Embryonic facial prominence (tissue), 1 donor: ENCODE results near the gene ZP1.

ENCODE experiments used
- DNase-seq: peaks from one replicate; pipeline ENCODE4 v3.0.0-alpha.2; 2016; ENCODE audit errors: extremely low spot score

ZP1 gene

DNA sequence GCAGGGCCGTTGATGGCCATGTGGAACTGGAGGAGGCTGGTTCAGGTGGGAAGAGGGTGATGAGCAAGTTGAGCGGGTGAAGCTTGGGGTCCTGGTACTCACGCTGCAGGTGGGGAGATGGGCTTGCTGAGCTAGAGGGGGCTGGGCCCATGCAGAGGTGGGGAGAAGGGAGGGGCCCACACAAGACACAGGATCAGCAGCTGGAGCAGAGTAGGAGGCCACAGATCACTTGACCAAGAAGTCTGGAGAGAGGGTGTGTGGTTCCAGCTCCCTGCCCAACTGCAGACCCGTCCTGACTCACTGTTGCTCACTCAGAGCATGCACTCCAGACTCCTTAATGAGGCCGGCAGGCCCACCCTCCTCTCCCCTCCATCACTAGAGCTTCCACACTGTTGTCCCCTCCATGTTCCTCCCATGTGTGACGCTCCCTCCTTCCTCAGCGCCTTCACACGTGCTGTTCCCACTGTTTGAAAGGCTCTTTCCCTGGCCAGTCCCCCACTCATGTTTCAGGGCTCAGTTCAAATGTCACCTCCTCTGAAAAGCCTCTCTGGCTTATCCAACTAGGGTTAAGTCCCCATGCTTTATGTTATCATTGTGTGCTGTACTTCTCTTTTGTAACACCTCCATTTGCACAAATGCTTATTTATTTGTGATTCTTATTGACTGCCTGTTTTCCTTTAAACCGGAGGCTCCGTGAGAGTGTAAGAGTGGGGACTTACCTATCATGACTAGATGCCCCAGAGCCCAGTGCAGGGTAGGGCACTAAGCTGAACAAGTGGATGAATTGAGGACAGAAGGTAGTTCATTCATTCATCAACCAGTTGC lies 23.1 kb upstream of the ZP1 start:
- DNase-seq: no peak

DNA sequence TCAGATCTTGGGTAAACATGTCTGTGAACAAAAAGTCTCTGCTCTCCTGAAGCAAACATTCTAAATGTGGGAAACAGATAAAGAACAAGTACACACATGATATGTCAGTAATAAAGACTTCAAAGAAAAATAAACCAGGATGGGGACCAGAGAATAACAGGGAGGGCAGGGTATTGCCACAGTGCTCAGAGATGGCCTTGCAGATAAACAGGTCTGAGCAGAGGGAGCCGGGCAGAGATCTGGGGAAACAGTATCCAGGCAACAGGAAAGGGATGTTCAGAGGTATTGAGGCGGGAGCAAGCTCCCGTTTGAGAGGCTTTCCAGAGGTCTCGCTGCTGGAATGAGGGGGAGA lies 22.5 kb upstream of the ZP1 start:
- DNase-seq: no peak

DNA sequence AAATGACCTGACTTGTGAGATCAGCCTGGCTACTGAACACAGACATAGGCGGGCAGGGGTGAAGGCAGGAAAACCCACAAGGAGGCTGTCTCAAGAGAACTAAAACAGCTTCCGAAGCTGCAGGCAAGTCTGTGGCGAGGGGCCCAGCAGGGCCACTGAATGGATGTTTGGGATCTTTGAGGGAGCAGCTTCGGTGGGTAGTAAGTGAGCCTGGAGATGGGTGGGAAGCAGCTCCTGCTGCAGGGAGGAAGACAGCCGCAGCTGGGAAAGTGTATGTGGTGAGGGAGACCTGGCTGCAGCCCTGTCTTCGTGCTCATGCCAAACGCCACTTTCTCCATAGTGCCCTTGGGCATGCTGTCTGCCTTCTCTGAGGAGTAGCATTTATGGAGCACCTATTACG lies 22.0 kb upstream of the ZP1 start:
- DNase-seq: no peak

DNA sequence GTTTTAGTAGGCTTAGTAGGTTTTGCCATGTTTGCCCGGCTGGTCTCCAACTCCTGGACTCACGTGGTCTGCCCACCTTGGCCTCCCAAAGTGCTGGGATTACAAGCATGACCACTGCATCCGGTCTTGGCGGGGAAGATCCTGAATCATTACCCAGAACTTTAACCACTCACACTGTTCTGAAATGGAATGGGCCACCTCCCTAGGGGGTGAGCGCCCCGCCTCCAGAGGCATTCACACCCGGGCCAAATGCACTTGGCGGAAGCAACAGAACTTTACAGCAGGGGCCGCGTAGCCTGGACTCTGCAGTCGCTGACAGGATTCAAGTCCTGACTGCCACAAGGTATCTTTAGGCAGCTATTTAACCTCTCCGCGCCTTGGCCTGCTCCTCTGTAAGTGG lies 20.1 kb upstream of the ZP1 start:
- no peak for DNase-seq

DNA sequence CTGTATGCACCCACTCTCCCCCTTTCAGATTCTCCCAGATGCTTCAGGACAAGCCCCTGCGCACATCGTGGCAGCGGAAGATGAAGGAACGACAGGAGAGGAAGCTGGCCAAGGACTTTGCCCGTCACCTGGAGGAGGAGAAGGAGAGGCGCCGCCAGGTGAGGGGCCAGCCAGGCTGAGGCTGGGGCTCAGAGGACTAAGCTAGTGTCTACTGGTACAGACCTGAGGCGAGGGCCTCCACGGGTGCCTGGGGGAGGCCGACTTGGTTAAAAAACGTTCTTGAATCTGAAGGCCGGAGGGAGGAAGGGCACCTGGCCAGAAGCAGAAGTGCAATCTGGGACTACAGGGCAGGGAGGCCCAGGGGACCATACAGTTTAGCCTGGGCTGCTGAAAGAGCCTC lies 19.4 kb upstream of the ZP1 start:
- DNase-seq: no peak

DNA sequence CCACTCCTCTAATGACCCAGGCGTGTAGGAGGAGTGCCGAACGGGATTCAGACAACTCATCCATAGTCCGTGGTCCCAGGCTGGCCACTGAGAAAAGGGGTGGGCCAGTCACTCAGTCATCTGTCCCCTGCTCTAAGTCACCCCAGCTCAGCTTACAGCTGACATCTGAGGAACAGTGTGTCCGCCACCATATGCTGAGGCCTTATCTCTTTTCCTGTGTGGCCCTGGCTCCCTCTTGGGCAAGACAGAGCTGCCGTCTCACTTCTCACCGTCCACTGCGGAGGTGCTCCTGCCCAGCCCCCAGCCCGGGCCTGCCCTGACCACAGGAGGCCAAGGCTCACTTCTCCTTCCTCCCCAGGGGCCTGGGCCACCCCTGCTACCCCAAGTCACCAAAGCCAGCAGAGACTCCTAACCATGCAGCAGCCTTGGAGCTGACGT lies 18.6 kb upstream of the ZP1 start:
- DNase-seq: no peak

DNA sequence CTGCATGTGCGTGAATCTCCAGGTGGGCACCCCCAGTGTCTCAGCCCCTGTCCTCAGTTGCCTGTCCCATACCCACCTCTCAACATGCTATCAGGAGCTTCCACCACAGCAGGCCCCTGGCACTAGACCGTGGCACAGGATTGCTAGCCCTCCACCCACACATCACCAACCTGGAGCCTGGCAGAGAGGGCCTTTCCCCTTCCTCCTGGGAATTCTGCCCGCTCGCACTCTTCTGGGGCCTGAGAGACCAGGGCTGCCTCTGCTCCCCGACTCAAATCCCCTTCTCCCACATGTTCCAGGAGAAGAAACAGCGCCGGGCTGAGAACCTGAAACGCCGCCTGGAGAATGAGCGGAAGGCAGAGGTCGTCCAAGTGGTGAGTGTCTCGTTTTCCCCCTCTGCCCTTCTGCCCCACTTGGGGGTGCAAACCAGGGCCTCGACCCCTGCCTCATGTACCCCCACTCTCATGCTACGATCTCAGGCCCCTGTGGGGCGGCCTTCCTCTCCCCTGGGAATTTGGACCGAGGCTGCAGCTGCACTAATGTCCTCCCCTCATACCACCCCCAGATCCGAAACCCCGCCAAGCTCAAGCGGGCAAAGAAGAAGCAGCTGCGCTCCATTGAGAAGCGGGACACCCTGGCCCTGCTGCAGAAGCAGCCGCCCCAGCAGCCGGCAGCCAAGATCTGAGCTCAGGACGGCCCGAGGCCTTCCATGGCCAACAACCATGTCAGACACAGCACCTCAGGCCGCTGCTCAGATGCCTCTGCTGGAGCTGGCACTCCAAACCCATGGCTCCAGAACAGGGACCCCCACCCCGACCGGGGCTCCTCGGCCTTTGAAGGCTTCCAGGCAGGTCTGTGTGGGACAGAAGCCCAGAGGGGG lies 17.5 kb upstream of the ZP1 start:
- no peak for DNase-seq

DNA sequence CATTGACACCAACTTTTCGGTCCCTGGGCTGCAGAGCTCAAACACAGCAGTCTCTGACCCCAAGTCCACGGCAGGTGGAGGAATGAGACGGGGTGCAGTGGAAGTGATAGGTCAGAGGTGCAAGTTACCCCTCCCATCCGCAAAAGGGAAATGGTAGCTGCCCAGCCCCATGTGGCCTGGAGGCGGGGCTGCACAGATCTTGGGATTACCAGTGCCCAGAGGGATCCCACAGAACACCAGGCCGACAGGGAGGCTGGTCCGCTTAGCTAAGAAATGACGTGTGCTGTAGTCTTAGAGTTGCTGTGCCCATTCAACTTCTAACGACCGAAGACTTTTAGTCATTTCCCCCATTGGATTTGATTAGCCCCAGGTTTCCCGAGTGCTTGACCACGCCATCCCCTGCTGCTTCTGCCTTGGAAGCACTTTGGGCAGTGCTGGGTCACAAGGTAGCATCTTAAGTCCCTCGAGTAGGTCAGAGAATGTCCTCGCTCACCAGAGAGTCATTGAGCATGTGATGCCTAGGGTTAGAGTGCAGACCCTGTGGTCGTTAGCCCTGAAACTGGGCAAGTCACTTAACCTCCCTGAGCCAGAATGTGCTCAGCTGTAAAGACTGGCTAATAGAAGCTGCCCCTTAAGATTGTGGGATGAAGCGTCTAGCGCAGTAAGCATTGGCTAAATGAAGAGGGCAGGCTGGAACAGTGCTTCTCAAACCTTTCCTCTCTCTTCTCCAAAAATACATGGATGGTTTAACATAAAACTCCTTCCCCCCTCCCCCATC lies 15.8 kb upstream of the ZP1 start:
- no peak for DNase-seq

DNA sequence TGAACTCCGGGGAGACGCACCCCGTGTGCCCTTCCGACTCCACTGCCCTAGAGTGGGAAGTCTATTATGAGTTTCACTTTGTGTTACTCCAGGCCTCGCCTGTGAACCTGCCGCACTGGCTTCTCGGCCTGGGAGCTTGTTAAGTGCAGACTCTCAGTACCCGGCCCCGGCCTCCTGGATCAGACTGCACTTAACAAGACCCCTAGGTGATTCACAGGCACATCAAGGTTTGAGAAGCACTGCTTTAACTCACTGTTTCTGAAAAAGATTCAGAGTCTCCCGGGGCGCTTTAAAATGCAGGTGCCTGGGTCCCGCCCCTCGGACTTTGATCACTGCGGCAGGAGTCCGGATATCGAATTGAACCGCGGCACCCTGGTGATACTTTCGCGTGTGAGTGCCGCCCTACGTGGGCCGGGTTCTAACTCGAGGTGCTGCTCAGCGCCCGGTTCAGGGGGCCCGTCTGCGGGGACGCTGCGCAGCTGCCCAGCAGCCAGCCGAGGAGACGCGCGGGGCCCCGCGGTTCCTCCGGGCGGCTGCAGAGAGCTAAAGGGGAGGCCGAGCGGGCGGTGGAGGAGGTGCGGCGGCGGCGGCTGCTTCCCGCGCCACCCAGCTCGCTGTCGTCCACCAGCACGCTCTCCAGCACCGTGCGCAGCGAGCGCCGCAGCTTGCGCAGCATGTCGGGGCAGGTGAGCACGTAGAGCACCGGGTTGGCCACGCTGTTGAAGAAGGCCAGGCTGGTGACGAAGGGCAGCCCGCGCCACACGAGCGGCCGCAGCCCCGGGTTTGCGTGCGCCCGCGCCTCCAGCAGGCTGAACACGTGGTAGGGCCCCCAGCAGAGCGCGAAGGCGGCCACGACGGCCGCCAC lies 15.0 kb upstream of the ZP1 start:
- no peak for DNase-seq

DNA sequence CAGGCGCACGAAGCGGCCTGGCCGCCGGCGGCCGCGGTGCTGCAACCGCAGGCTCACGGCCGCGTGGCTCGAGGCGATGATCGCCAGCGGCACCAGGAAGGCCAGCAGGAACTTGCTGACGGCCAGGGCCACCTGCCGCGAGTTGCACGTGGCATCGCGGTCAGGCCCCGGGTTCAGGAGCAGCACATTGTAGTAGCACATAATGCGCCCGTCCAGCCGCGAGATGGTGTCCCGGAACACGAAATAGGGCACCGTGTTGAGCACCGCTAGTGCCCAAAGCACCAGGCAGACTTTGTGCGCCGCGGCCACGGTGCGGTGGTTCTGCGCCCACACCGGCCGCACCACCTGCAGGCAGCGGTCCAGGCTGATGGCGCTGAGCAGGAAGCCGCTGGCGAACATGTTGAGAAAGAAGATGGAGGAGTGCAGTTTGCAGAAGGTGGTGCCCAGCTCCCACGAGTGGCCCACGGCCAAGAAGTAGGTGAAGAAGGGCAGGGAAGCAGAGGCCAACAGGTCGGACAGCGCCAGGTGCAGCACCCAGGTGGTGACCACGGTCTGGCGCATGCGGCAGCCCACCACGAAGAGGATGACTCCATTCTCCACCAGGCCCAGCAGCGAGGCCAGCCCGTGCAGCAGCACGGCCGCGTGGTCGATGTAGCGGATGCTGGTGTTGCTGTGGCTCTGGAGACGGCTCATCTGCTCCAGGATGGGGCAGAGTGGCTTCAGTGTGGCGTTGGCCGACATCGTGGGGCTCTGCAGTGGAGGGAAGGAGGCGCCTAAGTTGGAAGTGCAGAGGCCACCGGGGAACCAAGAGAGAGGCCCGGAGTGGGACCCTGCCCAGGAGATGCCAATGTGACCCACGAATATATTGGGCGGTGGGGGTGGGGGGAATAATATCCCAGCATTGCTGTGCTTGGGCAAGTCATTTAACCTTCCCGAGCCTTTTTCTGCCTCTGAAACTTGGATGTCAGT lies 14.1 kb upstream of the ZP1 start:
- no peak for DNase-seq

DNA sequence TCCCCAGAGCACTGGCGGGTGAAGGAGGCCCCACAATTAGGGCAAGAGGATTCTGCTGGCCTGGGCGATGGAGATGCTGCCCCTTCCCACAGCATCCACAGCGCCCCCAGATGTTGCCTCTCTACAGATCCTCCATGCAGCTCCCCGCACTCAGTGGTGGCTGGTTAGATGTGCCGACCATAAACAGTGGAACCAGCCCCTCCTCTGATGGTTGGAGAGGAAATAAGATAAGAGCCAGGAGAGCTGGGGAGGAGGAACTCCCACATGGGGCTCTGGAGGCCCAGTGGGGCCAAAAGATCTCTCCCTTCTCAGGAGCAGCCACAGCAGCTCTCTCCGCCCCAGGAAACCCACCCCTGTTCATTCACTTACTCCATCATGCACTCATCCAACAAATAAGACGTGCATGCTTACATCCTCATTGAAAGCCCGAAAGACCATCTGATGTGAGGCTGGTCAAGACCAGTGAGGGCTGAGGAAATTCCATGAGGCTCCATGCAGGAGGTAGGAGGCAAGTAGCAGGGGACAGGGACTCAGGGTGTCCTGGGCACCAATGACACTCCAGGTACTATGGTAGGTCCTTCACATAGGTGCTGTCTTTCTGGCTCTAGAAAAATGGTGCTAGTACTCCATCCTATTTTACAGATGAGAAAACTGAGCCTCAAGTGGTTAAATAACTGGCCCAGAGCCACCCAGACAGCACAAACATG lies 13.0 kb upstream of the ZP1 start:
- DNase-seq: no peak

DNA sequence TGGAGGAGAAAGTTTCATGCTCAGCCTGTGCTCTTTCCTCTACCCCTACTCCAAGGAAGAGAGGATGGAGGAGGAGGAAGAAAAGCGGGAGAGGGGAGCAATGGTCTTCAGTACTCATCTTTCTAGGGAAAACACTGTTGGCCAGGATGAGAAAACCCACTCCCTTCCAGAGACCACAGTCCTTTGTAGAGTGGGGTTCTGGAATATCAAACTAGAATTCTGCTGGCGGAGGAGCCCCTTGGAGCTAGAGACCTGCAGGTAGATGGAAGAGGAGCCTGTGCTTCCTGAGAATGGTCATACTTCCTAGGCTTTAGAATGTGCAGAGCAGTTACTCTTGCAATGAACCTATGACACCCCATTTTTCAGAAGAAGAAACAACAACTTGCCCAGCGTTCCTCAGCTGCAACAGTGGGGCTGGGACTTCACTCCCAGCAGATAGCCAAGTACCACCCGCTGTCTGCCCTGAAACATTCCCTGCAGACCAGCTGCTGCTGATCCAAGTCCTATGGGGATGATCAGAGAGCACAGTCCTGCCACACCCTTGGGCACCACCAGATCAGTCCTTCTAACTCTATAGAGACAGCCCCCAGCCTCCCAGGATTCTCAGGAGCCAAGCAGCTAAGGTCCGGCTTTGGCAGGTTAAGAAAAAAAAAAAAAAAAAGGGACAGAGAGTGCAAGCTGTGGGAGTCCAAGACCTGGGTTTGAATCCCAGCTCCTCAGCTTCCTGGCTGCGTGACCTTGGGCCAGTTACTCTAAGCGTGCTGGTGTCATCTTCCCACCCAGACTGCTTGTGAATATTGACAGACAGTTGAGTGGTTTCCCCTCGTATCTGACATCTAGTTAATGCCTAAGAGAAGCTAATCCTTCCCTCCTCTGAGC lies 12.3 kb upstream of the ZP1 start:
- DNase-seq: no peak

DNA sequence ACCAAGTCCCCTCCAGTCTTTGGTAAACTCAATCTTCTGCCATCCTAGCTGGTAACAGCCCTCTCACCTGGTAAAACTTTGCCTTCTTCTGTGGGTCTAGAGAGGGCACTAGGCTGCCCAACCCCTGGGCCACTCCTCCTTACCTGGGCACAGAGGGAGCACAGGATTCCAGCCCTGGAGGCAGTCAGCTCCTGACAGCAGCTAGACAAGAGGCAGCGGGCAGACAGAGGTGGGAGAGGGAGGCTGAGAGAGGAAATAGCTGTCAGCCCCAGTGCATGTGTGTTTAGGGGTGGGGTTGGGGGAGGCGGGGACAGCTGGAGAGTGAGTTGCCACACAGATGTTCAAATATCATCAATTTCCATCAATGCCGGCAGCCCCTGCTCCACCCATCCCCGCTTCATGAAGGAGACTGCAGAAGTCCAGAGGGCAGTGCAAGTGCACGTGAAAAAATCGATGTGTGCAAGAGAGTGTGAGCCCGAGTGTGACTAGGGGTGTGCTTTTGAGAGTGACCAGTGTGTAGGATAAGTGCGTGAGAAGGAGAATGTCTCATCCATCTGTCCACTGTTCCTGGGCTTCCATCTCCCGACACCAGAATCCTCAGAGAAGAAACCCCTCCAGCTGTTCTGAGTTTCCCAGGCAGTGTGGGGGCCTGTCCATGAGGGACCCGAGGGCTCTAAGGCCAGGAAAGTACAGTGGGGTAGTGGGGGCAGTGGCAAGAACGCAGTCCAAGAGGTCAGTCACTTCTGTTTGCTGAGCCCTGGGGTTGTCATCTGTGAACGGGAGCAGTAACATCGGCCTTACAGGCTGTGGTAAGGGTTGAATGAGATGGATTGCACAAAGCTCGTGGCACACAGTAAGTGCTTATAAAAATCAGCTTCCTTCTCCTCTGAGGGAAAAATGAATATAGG lies 11.4 kb upstream of the ZP1 start, which contains the start of gene PTGDR2:
Gene PTGDR2 (minus strand): TSS at position 225 of the 908 bp plus-strand sequence. CDS start 2,228 bp downstream, outside the sequence.
- DNase-seq: no peak

DNA sequence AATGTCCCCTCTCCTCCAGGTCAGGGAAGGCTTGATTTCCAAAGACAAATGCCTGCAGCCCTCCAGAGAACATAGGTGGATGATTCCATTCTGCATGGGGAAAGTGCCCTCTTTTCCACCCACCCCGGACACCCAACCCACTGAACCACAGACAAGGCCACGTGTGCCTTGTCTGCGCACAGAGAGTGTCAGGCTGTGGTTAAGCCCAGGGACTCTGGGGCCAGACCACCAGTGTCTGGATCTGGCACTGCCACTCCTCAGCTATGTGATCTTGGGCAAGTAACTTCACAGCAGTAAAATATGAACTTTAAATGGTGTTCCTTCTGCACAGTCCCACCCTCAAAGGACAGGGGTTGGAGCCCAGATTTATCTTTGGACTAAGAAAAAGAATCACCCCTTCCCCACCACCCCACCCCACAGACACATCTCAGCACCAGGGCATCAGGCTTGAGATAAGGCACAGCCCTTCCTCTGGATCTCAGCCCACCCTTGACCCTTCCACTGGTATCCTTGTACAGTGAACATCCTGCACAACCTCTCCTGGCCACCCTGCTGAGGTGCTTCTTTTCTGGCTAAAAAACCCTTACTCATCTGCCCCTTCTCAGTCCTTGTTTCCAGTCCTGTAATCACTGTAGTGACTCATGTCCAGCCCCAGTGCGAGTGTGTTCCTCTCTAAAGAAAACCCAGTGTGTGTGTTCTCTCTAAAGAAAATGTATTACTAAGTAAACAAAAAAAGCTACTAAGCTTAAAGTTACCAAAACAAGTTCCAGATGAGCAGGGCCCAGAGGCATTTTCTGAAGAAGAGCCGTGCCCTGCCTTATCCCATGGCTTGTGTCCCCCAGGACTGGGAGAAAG lies 9.7 kb upstream of the ZP1 start:
- DNase-seq: no peak

DNA sequence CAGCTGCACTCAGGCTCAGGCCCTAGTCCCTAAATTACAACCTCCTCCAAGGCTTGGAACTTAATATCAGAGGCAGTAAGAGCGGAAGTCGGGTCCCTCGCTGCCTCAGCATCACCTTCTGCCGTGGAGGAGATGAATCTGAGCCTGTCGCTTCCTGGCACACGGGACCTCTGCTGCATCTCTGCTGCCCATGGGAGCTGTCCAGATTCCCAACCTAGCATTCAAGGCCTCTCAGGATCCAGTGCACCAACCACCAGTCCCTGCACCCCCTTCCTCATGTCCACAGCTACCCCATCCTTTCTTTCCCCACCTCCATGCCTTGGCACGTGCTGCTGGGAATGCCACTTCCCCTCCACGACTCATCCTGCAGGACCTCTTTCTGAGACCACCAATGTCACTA lies 9.1 kb upstream of the ZP1 start:
- DNase-seq: no peak

DNA sequence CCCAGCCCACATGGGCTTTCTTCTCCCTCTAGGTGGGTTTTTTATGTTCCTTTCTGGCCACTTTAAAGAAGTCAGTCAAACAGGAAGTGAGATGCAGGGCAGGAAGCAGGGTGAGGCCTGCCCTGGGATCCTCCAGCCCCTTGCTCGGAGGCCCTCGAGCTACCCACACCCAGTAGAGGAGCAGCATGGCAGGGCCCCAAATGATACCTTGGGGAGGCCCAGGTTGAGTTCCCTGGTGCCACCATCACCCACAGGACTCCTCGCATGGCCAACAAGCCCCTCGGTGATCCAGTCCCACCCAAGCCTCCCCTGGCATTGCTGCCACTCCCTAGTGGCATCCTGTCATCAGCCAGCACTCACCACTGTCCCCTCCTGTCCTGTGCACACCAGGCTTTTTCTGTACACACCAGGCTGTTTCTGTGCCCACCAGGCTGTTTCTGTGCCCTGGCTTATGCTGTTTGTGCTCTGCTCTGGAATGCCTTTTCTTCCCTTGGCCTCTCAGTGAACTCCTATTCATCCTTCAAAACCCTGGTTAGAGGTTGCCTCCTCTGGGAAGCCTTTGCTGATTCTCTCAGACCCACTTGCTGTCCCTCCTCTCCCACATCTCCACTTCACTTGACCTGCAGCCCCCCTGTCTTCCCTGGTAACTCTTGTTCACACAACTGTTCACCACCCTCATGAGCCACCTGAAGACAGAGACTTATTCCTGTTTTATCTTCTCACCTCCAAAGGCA lies 8.4 kb upstream of the ZP1 start:
- no peak for DNase-seq
